Hippocampal formation (tissue), 2 donors: ENCODE results near the gene BRDT.
"Not testable (repeated sequence)": the region's sequence is repeated elsewhere in the genome, so short reads cannot be mapped to it uniquely, and the experiment has no call there.

Experiments
- DNase-seq, 2 donors: peaks; one replicate each; lab custom pipeline; 2025; lab: John Stamatoyannopoulos, UW

BRDT gene

DNA sequence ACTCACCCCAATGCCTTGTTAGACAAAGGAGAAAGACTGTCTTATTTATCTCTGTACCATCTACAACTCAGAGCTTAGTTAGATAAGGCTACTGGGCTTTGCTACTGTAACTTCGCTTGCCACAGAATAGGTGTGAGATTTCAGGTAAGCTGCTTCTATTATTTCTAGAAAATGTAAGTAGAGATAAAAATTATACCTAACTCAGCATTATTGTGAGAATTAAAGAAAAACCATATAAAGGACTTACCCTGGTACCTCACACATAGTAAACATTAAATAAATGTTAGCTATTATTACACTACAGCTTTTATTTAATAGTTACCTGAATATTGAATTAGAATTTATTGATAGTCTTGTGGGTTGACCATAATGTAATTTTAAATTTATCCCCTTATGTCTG is 44.1 kb downstream of the BRDT start:
- DNase-seq: no peak

DNA sequence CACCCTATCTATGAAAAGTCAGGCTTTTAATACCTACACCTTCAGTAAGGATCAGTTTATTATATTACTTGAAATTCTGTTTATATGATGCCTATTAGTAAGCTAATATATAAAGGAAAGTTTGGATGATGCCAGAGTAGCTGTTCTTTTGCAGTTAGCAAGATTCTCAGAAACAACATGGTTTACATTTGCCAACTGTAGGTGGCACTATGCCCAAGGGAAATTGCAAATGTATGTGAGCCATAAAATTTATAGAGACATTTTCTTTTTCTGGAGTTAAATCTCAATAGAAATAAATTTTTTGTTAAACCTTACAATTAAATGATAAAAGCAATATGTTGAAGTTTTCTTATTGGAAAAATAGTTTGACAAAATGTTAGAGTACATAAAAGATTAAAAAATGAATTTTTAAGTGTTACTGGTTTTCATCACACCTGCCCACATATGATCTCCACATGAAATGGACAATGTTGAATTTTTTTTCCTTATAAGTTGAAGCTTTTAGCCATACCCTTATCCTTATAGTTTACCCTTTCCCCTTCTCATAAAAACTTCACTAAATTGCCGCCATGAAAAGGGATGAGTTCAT is 48.5 kb downstream of the BRDT start:
- DNase-seq: peak; percentile 1

DNA sequence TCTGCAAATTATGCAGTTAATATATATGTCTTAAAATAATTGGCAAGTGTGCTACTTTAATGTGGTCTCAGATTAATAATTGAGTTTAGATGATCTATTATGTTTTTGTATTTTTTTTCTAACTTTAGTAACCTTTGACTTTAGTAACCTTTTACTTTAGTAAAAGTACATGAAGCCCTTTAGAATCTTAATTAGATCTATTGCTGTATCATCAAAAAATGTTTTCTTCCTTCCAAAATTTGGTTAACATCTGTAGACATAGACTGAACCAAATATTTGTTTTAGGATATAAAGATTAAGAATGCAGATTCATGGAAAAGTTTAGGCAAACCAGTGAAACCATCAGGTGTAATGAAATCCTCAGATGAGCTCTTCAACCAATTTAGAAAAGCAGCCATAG is 54.9 kb downstream of the BRDT start:
- no peak for DNase-seq

DNA sequence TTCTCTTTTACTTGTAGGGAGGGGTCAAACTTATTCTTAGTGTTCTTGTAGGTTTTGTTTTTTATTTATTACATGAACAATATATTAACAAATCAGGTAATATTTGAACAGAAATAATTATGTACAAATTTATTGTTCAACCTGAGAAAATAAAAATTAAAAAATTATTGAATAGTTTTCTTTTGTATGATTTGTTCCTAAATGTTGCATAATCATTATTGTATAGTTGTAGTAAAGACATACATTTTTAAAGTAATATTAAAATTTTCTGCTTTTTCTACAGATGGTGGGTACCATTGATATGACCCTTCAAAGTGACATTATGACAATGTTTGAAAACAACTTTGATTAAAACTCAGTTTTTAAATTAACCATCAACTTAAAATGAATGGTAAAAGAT is 64.7 kb downstream of the BRDT start:
- no peak for DNase-seq

DNA sequence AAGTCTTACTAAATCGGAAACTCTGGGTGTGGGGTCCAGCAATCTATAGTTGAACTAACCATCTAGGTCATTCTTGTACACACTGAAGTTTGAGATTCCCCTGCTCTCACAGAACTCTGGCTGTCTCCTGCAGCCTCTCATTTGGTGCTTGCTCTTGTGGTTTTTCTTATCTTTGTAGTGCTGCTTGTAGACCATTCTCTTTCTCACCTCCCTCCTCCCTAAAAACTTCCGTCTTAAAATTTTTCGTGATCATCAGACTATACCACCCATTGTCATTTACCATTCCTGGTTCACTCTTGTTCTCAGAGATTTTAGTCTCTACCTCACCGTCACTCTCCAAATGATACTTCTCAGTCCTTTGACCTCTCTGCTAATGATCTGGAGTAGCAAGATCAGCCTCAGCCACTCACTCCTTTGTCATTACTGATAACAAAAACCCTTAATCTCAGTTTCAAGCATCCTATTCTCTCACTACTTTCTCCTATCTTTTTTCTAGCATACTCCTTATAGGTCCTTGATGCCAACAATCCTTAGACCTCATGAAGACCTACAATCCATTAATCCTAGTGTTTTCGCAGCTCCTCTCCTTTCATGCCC is 67.6 kb downstream of the BRDT start:
- DNase-seq: no peak

GRCh38 chr1:92017656-92018055 is 68.5 kb downstream of the BRDT start:
- DNase-seq: no peak

GRCh38 chr1:92026042-92026441 is 76.8 kb downstream of the BRDT start:
- DNase-seq: not testable (repeated sequence)

DNA sequence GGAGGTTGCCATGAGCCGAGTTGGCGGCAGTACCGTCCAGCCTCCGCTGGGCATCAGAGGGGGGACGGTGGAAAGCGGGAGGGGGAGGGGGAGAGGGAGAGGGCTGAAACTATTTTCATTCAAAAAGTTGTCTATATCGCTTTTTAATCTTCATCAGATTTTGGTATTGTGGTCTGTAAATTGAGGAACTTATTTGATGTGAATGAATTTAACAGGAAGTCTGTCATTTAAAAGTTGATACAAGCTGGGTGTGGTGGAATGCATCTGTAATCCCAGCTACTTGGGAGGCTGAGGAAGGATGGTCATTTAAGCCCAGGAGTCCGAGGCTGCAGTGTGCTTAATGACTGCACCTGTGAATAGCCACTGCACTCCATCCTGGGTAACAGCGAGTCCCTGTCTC is 77.6 kb downstream of the BRDT start:
- no peak for DNase-seq

DNA sequence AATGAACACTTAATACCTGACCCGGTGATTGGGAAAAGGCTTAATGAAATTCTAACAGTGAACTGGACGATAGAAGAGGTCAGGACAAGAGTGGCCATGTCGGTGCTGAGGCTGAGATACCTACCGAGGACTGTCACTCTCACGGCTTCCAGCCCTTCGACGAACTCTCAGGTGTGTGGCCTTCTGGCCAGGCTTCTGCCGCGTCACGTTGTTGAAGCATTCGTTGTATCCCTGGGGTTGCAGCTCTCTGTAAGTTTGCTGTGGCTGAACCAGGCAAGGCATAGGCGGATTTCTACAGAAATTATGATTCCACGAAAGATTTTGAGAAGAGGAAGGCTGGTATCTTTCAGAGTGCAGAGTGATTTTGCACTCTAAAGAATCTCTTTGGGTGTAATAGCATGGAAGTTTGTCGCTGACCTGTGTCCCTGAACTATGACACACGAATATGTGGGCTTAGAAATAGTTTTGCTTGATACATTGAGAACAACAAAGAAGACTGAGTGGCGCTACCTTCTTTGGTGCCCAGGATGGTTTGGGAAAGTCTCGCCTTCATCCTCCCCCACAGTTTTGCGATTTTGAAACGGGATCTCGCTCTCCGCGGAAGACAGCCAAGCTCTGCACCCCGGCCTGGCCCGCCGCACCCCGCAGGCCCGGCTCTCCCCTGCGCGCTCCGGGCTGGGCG is 80.2 kb downstream of the BRDT start:
- no peak for DNase-seq

DNA sequence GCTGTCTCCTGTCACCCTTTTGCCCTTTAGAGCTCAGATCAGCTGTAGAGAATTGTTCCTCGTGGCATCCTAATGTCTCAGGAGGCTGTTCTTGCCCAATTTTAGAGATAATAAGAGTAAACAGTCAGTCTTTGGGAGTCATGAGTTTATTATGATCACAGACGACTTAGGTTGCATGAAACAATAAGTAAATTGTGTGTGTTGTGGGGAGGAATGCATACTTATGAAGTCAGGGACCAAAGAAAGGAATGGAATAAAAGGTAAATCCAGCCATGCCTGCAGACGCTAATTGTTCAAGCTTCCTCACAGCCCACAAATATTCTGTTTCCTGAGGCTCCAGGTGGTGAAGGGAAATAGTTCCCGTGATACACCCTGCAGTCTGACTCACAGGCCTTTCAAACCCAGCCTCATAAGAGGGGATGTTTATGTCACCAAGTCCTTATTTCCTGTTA is 81.5 kb downstream of the BRDT start:
- peak in 1 of 2 donors; percentile 6 for DNase-seq

DNA sequence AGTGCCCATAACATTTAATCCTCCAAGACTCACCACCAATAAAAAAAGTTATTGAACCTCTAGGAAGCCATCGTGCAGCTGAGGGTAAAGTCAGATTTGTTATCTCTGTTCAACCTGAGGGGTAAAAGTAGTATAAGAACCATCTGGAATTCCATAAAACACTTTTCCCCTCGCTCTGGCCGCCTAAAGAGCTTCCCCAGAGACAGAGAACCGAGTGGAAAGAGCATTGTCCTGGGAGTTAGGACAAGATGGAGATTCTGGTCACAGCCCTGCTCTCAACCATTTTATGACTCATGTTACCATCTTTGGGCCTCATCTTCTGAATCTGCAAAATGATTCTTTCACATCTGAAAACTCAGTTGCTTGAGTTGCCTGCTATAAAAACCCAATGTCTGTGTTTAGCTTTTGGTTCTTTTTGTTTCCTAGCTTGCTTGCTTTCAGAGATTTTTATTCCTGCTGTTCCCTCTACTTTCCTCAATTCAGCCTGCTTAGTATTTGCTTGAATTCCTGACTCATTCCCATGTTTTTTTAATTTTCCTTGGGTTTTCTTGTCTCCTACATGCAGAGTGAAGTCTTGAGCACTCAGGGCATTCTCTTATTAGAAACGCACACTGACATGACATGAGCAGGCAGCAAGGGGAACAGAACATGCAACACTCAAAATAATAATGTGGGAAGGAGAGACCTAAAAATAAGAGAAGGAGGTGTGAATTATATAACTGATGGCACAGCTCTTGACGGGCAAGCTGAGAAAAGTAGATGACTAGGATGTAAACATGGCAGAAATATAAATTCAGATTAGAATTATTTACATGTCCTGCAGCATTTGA is 82.3 kb downstream of the BRDT start:
- DNase-seq: no peak

- DNase-seq: no peak
Observed at GRCh38 chr1:92037400-92037799, 88.2 kb downstream of the BRDT start.

DNA sequence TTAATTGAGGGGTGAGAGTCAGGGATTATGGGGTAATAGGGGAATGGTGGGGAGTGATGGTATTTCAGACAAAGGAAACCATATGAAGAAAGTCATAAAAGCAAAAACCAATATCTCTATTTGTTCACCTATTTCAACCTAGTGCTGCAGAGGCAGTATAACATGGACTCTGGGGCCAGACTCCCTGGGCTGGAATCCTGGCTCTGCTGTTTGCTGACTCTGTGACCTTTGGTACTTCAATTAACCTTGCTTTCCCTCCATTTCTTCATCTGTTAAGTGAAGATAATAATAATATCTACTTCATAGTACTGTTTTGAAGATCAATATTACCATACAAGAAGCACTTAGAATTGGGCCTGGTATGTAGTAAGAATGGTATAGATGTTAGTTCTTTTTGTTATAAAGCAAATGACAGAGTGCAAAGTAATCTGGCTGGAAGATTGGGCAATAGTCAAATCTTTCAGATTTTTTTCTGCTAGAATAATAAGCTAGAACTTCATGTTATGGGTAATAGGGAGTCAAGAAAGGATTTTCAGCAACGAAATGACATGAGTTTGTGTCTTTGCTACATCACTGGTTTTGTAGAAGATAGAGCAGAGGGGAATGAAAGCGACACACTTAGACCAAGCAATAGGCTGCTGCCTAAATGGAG is 89.6 kb downstream of the BRDT start:
- DNase-seq: no peak

DNA sequence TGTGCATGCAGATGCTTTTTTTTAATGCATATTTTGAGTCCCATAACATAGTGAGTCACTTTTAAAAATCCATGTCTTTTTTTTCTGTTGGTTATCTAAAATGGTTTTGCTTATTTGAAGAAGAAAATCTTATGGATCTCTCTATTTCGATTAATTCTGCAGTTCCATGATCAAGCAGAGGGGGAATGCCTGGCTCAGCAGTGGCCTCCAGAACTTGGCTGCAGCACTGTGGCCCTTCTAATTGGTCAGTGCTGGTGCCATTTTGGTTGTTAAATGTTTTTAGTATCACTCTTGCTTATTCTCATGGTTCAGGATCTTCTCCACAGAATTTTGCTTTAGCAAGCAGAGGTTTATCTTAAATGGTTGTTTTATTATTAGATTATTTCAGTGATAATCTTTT is 91.8 kb downstream of the BRDT start:
- DNase-seq: no peak

DNA sequence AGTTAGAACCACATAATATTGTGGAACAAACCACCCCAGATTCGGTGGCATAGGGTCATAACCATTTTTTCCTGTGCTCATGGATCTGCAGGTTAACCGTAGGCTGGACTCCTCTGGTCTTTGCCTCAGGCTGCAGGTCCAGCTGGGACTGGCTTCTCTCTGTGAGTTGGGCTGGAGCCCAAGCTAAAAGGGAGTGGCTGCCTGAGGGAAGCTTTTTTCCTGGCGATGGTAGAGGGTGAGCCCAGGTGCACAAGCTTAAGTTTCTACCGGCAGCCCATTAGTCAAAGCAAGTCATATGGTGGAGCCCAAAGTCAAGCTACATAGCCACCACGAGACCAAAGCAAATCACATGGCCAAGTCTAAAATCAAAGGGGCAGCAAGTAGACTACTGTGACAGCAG is 94.4 kb downstream of the BRDT start:
- DNase-seq: no peak

DNA sequence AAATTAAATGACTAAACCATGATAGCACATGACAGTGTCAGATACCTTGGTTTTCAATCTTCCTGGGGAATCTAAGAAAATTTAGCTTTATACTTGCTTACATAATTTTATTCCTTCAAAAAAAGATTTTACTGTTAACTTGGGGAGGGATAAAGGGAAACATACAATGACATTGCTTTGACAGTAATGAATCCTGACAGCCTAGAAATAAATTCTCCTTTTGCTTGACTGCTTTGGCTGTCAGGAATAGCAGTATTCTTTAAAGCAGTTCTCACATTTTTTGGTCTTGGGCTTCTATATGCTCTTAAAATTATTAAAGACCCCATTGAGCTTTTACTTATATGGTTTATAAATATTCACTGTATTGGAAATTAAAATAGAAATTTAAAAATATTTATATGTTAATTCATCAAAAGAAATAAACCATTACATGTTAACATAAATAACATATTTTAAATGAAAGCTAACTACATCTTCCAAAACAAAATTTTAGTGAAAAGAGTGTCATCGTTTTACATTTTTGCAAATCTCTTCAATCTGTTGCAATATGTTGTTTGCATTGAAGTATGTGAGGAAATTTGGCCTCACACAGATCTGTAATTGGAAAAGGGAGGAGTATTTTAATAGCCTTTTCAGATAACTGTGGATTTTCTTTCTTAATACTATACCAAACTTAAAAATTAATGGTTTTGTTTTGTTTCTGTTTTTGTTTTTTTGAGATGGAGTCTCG is 96.7 kb downstream of the BRDT start:
- DNase-seq: no peak

- DNase-seq: no peak
Observed at GRCh38 chr1:92051948-92052347, 102.7 kb downstream of the BRDT start.
